ENCODE data around the gene C17orf107.

C17orf107 gene

GRCh38 chr17:4938688-4939545 is 39.6 kb downstream of the C17orf107 start:
- no peaks in the 10 kb centered on the region for H3K9me3 ChIP-seq
- H3K27ac ChIP-seq: peak overlapping the region; percentile 96
- peaks cover 7% of the 10 kb centered on the region for H3K27me3 ChIP-seq
- TF ChIP-seq CTCF (IDR thresholded peaks at IDR 0.05): no peak
- H3K4me3 ChIP-seq (ENCODE audit: low read depth in 1 of 2, low read length in 1 of 2): peak overlapping the region; percentile 83 to 99
- H3K4me1 ChIP-seq (ENCODE audit: control insufficient read depth in 1 of 2, insufficient read depth in 1 of 2, low read depth in 1 of 2, low read length in 1 of 2): peaks cover 58 to 66% of the 10 kb centered on the region in 2 experiments
- peaks cover 47% of the 10 kb centered on the region for H3K36me3 ChIP-seq

GRCh38 chr17:4939546-4939795 is 40.1 kb downstream of the C17orf107 start:
- peaks cover 58 to 66% of the 10 kb centered on the region in 2 experiments for H3K4me1 ChIP-seq (ENCODE audit: control insufficient read depth in 1 of 2, insufficient read depth in 1 of 2, low read depth in 1 of 2, low read length in 1 of 2)
- H3K4me3 ChIP-seq (ENCODE audit: low read depth in 1 of 2, low read length in 1 of 2): peak overlapping the region; percentile 83 to 99
- H3K36me3 ChIP-seq: peaks cover 47% of the 10 kb centered on the region
- H3K27ac ChIP-seq: peak overlapping the region; percentile 96
- peaks cover 1% of the 10 kb centered on the region for H3K27me3 ChIP-seq
- no peaks in the 10 kb centered on the region for H3K9me3 ChIP-seq
- no peak for TF ChIP-seq CTCF (IDR thresholded peaks at IDR 0.05)

GRCh38 chr17:4939796-4940554 is 40.6 kb downstream of the C17orf107 start, which contains the start of the genes RNF167 and SLC25A11:
Gene RNF167 (plus strand): TSS chr17:4940268. CDS start chr17:4940910, 642 bp downstream.
Gene SLC25A11 (minus strand): TSS chr17:4940046. CDS start chr17:4939910, 136 bp downstream.
- Histone ChIP-seq H3K9me3 (no peaks in the 10 kb centered on the region), H3K36me3 (peaks cover 49% of the 10 kb centered on the region), H3K27me3 (no peaks in the 10 kb centered on the region), H3K4me3 (ENCODE audit: low read depth in 1 of 2, low read length in 1 of 2) (peak within 1 kb of the TSS; percentile 83 to 99), H3K4me1 (ENCODE audit: control insufficient read depth in 1 of 2, insufficient read depth in 1 of 2, low read depth in 1 of 2, low read length in 1 of 2) (peaks cover 60 to 68% of the 10 kb centered on the region in 2 experiments), H3K27ac (peak within 1 kb of the TSS; percentile 96)
- TF ChIP-seq CTCF (IDR thresholded peaks at IDR 0.05): peak; percentile 47

- Histone ChIP-seq H3K36me3 (peaks cover 52% of the 10 kb centered on the region), H3K4me1 (ENCODE audit: control insufficient read depth in 1 of 2, insufficient read depth in 1 of 2, low read depth in 1 of 2, low read length in 1 of 2) (peaks cover 68 to 75% of the 10 kb centered on the region in 2 experiments), H3K9me3 (no peaks in the 10 kb centered on the region), H3K4me3 (ENCODE audit: low read depth in 1 of 2, low read length in 1 of 2) (peak overlapping the region; percentile 83 to 99), H3K27me3 (no peaks in the 10 kb centered on the region), H3K27ac (peak overlapping the region; percentile 96)
- TF ChIP-seq CTCF (IDR thresholded peaks at IDR 0.05): no peak
These were observed 41.4 kb downstream of the C17orf107 start for GRCh38 chr17:4940555-4941318.

GRCh38 chr17:4941319-4941610 is 41.9 kb downstream of the C17orf107 start:
- Histone ChIP-seq H3K4me1 (ENCODE audit: control insufficient read depth in 1 of 2, insufficient read depth in 1 of 2, low read depth in 1 of 2, low read length in 1 of 2) (peaks cover 73 to 80% of the 10 kb centered on the region in 2 experiments), H3K9me3 (no peaks in the 10 kb centered on the region), H3K36me3 (peaks cover 54% of the 10 kb centered on the region), H3K27me3 (no peaks in the 10 kb centered on the region), H3K27ac (peak overlapping the region; percentile 96), H3K4me3 (ENCODE audit: low read depth in 1 of 2, low read length in 1 of 2) (peak overlapping the region; percentile 83 to 99)
- no peak for TF ChIP-seq CTCF (IDR thresholded peaks at IDR 0.05)
